Esophagus muscularis mucosa (tissue), 4 donors: Measurements from ENCODE around the gene TGM5. TPM values are rescaled to one million over a fixed set of nuclear protein-coding genes. Genes with fewer than 3 reads are reported as not detected.

ENCODE experiments used
- DNase-seq: peaks from one replicate; pipeline ENCODE4 v3.0.0-alpha.2; 2017; ENCODE audit errors: extremely low spot score
- H3K27ac ChIP-seq, 4 donors: fragments of 200-600 bp; sonication (generic); replicated peaks in 1 of 4; 1 replicate in 3 of 4; 2 replicates in 1 of 4; pipeline ENCODE4 v1.5.1; 2016 to 2019; ENCODE audit warnings: mild to moderate bottlenecking in 1 of 4
- H3K27me3 ChIP-seq, 4 donors: fragments of 200-600 bp; sonication (generic); one replicate each; pipeline versions ENCODE4 v1.5.1 to v1.6.0; 2016 to 2019
- H3K36me3 ChIP-seq, 4 donors: fragments of 200-600 bp; sonication (generic); one replicate each; pipeline ENCODE4 v1.5.1; 2016 to 2019
- H3K4me1 ChIP-seq, 4 donors: fragments of 200-600 bp; sonication (generic); one replicate each; pipeline ENCODE4 v1.5.1; 2016 to 2019
- H3K4me3 ChIP-seq, 4 donors: fragments of 200-600 bp; sonication (generic); 1 replicate in 2 of 4; 2 replicates in 2 of 4; pipeline ENCODE4 v1.5.1; 2016 to 2019; ENCODE audit warnings: mild to moderate bottlenecking in 4 of 4, moderate library complexity in 1 of 4
- H3K9me3 ChIP-seq, 4 donors: fragments of 200-600 bp; sonication (generic); 1 replicate in 3 of 4; 2 replicates in 1 of 4; pipeline ENCODE4 v1.5.1; 2016 to 2019
- EP300 ChIP-seq: sonication (generic); formaldehyde crosslinking; IDR thresholded peaks from one replicate; pipeline ENCODE4 v1.6.1; 2017; ENCODE audit warnings: antibody characterized with exemption
- POLR2A ChIP-seq: fragments of 450-650 bp; IDR thresholded peaks from one replicate; pipeline ENCODE4 v1.6.1; 2017; ENCODE audit warnings: antibody characterized with exemption, moderate library complexity, mild to moderate bottlenecking, low read depth
- POLR2AphosphoS5 ChIP-seq, 2 donors: sonication (generic); formaldehyde crosslinking; IDR thresholded peaks; one replicate each; pipeline ENCODE4 v1.6.1; 2017; ENCODE audit warnings: antibody characterized with exemption in 2 of 2
- WGBS: methylation state at CpG from one replicate; pipeline ENCODE4 v1.1.5; 2018; 5-methylcytosine and 5-hydroxymethylcytosine counted together
- intact Hi-C: fragments of 100-400 bp; cut with DNase I; formaldehyde crosslinking; loops from one replicate; pipeline ENCODE4 v1.15.1; 2023
- total RNA-seq, 4 donors: library from RNA; depleted of rRNA; stranded (reverse); fragments of >200 nt; gene quantifications; one replicate each; pipeline versions ENCODE4 v1.1.0 to v1.2.1, GENCODE V29; 2016
- TF ChIP-seq, protein P1 (sequence below), 3 experiments: fragments of 200-600 bp in 2 of 3; fragments of 450-650 bp in 1 of 3; sonication (generic) in 2 of 3; IDR thresholded peaks; one replicate each; pipeline ENCODE4 v1.5.1; 2017 to 2019; ENCODE audit warnings: antibody characterized with exemption in 3 of 3, mild to moderate bottlenecking in 2 of 3, moderate library complexity in 1 of 3

The TGM5 gene
- total RNA-seq, 4 donors from 2014 or later, result under 0.01 to 0.91 (median 0.25) TPM

DNA sequence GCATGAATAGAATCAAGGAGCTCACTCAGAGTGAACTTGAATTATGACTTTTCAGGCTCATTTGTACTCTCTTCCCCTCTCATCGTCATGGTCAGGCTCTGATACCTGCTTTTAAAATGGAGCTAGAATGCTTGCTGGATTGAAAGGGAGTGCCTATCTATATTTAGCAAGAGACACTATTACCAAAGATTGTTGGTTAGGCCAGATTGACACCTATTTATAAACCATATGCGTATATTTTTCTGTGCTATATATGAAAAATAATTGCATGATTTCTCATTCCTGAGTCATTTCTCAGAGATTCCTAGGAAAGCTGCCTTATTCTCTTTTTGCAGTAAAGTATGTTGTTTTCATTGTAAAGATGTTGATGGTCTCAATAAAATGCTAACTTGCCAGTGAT, 71.9 kb downstream of the TGM5 start:
- H3K36me3 ChIP-seq, result peaks cover 38 to 91% (median 65%) of the 10 kb centered on the region in 4 donors
- H3K27ac ChIP-seq, result no peak overlapping the region
- TF ChIP-seq POLR2A, result no peak
- TF ChIP-seq, protein P1, sequence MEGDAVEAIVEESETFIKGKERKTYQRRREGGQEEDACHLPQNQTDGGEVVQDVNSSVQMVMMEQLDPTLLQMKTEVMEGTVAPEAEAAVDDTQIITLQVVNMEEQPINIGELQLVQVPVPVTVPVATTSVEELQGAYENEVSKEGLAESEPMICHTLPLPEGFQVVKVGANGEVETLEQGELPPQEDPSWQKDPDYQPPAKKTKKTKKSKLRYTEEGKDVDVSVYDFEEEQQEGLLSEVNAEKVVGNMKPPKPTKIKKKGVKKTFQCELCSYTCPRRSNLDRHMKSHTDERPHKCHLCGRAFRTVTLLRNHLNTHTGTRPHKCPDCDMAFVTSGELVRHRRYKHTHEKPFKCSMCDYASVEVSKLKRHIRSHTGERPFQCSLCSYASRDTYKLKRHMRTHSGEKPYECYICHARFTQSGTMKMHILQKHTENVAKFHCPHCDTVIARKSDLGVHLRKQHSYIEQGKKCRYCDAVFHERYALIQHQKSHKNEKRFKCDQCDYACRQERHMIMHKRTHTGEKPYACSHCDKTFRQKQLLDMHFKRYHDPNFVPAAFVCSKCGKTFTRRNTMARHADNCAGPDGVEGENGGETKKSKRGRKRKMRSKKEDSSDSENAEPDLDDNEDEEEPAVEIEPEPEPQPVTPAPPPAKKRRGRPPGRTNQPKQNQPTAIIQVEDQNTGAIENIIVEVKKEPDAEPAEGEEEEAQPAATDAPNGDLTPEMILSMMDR (IDR thresholded peaks at IDR 0.05), result no peak
- no peak for TF ChIP-seq POLR2AphosphoS5 (IDR thresholded peaks at IDR 0.05)
- no peak for TF ChIP-seq EP300
- intact Hi-C loops, result no loop called here
- H3K9me3 ChIP-seq, result no peaks in the 10 kb centered on the region
- no peaks in the 10 kb centered on the region for H3K27me3 ChIP-seq
- H3K4me3 ChIP-seq, result no peak overlapping the region
- no peak for DNase-seq
- WGBS, result 79% methylated on average over 2 of the region's 2 CpGs
- H3K4me1 ChIP-seq, result peaks cover 11 to 16% (median 11%) of the 10 kb centered on the region in 4 donors

DNA sequence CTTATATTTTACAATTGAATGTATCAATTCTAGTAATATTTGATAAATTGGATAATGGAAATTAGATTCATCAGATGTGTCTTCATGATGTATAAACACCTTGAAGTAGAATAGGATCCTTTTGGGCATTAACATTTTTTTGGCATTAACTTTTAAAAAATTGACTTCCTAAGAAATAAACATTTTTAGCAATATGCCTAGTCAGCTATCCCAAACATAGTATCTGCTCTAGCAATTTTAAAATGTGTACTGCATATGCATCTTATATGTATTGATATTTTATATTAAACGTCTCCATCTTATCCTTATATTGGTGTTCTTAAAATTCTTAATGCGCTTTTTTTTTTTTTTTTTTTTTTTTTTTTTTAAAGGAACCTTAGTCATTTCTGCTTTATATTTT, 73.0 kb downstream of the TGM5 start:
- Histone ChIP-seq H3K4me1 (peaks cover 19 to 25% (median 20%) of the 10 kb centered on the region in 4 donors), H3K9me3 (no peaks in the 10 kb centered on the region), H3K27me3 (no peaks in the 10 kb centered on the region), H3K4me3 (no peak overlapping the region), H3K36me3 (peaks cover 38 to 94% (median 67%) of the 10 kb centered on the region in 4 donors), H3K27ac (no peak overlapping the region)
- WGBS, result 88% methylated on average over 2 of the region's 2 CpGs
- no peak for DNase-seq
- TF ChIP-seq EP300, result no peak
- TF ChIP-seq POLR2AphosphoS5 (IDR thresholded peaks at IDR 0.05), result no peak
- no peak for TF ChIP-seq POLR2A
- TF ChIP-seq, protein P1 (IDR thresholded peaks at IDR 0.05), result no peak
- intact Hi-C loops, result no loop called here

DNA sequence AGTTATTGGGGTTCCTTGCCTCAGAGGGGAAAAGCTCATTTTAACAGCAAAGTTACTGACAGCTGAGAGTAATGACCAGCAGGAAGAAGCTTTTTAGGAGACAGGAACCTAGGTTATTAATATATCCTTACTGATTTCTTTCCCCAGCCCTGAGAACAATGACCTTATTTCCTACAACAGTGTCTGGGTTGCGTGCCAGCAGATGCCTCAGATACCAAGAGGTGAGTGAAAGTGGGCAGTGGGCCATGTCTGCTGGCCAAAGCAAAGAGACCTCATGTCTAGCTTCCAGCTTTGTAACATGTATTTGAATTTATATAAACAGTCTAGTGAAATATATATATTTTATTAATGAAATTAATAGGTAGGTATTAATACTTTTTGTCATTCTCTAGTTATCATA, 76.5 kb downstream of the TGM5 start:
- Histone ChIP-seq H3K4me1 (peaks cover 29 to 48% (median 39%) of the 10 kb centered on the region in 4 donors), H3K9me3 (no peaks in the 10 kb centered on the region), H3K4me3 (no peak overlapping the region), H3K27ac (peak overlapping the region in 2 of 4 donors; percentile 22 to 66), H3K27me3 (no peaks in the 10 kb centered on the region), H3K36me3 (peaks cover 36 to 59% (median 47%) of the 10 kb centered on the region in 4 donors)
- intact Hi-C loops, result no loop called here
- 53% methylated on average over 1 of the region's 1 CpG for WGBS
- DNase-seq, result no peak
- TF ChIP-seq POLR2AphosphoS5 (IDR thresholded peaks at IDR 0.05) (peak; percentile 20 to 28), EP300 (no peak)

DNA sequence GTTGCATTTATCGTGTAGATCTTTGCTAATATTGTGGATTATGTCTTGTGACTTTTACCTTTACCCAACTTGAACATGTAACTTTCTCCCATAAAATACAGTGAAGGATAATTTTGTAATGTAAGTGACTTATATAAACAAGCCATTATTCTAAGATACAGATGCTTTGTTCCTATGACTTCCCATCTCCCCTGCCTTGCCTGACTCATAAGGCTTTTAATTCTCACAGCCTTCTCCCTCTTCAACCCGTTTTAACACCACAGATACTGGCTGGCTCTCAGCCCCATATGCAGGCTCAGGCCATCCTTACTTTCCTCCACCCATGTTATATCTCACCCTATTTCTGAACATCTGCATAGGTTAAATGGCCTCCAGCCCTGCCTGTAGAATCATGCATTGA, 77.4 kb downstream of the TGM5 start:
- H3K9me3 ChIP-seq, result no peaks in the 10 kb centered on the region
- 74% methylated on average over 2 of the region's 2 CpGs for WGBS
- no peaks in the 10 kb centered on the region for H3K27me3 ChIP-seq
- TF ChIP-seq, protein P1 (IDR thresholded peaks at IDR 0.05), result no peak
- no peak for TF ChIP-seq POLR2A
- no peak for TF ChIP-seq POLR2AphosphoS5 (IDR thresholded peaks at IDR 0.05)
- TF ChIP-seq EP300, result no peak
- no peak overlapping the region for H3K27ac ChIP-seq
- H3K36me3 ChIP-seq, result peaks cover 28 to 50% (median 39%) of the 10 kb centered on the region in 4 donors
- H3K4me3 ChIP-seq, result no peak overlapping the region
- H3K4me1 ChIP-seq, result peaks cover 35 to 55% (median 45%) of the 10 kb centered on the region in 4 donors
- intact Hi-C loops, result loop anchor here (5.0 to 10.0 kb wide), 2 partner anchors 54 to 98 kb away; partner anchors contain the start of gene TMEM62
- DNase-seq, result no peak

DNA sequence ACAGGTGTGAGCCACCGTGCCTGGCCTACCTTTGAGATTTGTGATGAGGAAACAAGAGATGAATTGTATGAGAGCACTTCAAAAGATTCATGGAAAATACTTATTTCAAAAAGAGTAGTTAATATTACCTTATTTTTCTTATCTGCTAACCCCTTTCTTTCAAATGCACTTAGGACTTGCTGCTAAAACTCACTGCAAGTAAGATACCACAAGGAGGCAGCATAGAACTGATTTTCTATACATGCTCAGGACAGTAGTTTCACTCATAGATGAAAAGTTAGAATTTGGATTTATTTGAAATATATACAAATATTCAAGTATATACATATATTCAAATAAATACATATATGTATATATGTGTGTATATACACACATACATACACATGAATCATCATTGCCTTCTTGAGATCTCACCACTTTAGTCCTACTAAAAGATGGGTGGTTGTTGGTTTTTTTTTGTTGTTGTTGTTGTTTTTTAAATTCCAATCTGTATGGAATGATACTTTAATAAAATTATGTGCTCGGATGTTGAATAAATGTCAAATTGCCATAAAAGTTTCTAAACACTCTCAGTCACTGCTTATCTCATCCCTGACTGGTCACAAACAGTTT, 79.1 kb downstream of the TGM5 start:
- H3K27ac ChIP-seq, result no peak overlapping the region
- H3K9me3 ChIP-seq, result no peaks in the 10 kb centered on the region
- intact Hi-C loops, result loop anchor here (5.0 to 10.0 kb wide), 2 partner anchors 53 to 100 kb away; partner anchors contain the start of gene TMEM62
- H3K36me3 ChIP-seq, result peaks cover 18 to 40% (median 27%) of the 10 kb centered on the region in 4 donors
- TF ChIP-seq, protein P1 (IDR thresholded peaks at IDR 0.05), result peak; percentile 52 to 67 (median 58)
- TF ChIP-seq EP300, result no peak
- no peaks in the 10 kb centered on the region for H3K27me3 ChIP-seq
- DNase-seq, result no peak
- WGBS, result 70% methylated on average over 2 of the region's 2 CpGs
- H3K4me1 ChIP-seq, result peaks cover 35 to 55% (median 45%) of the 10 kb centered on the region in 4 donors
- H3K4me3 ChIP-seq, result peak overlapping the region in 1 of 4 donors; percentile 7
